Neural progenitor cell (in vitro differentiated cells): ENCODE measurements around the gene KRTDAP.

Source experiments
- EZH2phosphoT487 ChIP-seq: fragments of 200-600 bp; sonication (generic); IDR thresholded peaks from 2 replicates; pipeline ENCODE4 v1.6.1; 2017; ENCODE audit warnings: antibody characterized with exemption
- TF ChIP-seq, protein P1 (sequence below): fragments of 200-600 bp; sonication (generic); IDR thresholded peaks from 2 replicates; pipeline ENCODE4 v1.5.1; 2017; ENCODE audit warnings: antibody characterized with exemption, mild to moderate bottlenecking

DNA sequence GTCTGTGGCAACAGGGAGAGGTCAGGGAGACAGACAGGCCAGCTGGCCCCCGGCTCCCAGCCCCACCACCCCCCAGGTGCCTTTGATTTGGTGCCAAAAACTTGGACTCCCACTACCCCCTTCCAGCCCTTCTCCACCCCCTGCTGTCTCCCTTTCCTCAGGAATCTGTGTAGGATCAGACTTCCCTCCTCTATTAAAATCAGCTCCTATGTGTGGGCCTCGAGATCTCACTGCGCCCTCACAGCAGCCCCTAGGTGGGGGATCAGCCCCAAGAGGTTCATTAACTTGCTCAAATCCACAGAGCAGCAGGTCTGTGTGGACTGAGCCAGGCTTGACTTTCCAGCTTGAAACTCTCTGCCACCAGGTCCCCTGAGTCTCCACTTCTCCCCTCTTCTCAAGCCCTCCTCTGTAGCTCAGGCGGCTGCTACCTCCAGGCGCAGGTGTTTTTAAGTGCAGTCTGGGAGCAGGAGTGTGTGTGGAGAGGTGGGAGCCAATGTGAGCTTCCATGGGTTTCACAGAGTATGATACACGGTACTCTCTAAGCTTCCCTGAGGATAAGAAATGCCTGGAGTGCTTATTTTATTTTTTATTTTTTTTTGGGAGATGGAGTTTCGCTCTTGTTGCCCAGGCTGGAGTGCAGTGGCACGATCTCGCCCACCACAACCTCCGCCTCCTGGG is 44.7 kb upstream of the KRTDAP start:
- TF ChIP-seq, protein P1, sequence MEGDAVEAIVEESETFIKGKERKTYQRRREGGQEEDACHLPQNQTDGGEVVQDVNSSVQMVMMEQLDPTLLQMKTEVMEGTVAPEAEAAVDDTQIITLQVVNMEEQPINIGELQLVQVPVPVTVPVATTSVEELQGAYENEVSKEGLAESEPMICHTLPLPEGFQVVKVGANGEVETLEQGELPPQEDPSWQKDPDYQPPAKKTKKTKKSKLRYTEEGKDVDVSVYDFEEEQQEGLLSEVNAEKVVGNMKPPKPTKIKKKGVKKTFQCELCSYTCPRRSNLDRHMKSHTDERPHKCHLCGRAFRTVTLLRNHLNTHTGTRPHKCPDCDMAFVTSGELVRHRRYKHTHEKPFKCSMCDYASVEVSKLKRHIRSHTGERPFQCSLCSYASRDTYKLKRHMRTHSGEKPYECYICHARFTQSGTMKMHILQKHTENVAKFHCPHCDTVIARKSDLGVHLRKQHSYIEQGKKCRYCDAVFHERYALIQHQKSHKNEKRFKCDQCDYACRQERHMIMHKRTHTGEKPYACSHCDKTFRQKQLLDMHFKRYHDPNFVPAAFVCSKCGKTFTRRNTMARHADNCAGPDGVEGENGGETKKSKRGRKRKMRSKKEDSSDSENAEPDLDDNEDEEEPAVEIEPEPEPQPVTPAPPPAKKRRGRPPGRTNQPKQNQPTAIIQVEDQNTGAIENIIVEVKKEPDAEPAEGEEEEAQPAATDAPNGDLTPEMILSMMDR, result no peak
- no peak for TF ChIP-seq EZH2phosphoT487
